HG02981 (cell line): ENCODE results near the gene GIMAP1.

Source experiments
- ATAC-seq: cut with Tn5 transposase; IDR thresholded peaks from one replicate; pipeline ENCODE4 v1.9.1; 2021; ENCODE audit warnings: mild to moderate bottlenecking, moderate library complexity; ENCODE audit not compliant: unreplicated experiment

GIMAP1 gene

GRCh38 chr7:150745876-150746275 is 29.5 kb downstream of the GIMAP1 start:
- no peak for ATAC-seq

- no peak for ATAC-seq
These were observed 30.5 kb downstream of the GIMAP1 start for GRCh38 chr7:150746921-150747320.

GRCh38 chr7:150748376-150748775 is 32.0 kb downstream of the GIMAP1 start:
- no peak for ATAC-seq

- ATAC-seq, result no peak
These were observed 35.3 kb downstream of the GIMAP1 start for GRCh38 chr7:150751702-150752101.

GRCh38 chr7:150753239-150753638 is 36.8 kb downstream of the GIMAP1 start:
- ATAC-seq, result no peak

GRCh38 chr7:150753826-150754603 is 37.6 kb downstream of the GIMAP1 start:
- ATAC-seq, result no peak

GRCh38 chr7:150754951-150755350 is 38.5 kb downstream of the GIMAP1 start:
- ATAC-seq, result no peak

- no peak for ATAC-seq
These were observed 39.2 kb downstream of the GIMAP1 start for GRCh38 chr7:150755473-150756099.

GRCh38 chr7:150756166-150756565 is 39.8 kb downstream of the GIMAP1 start:
- no peak for ATAC-seq

GRCh38 chr7:150756858-150757257 is 40.4 kb downstream of the GIMAP1 start:
- no peak for ATAC-seq

- ATAC-seq, result no peak
These were observed 43.1 kb downstream of the GIMAP1 start for GRCh38 chr7:150759479-150759878.

GRCh38 chr7:150766334-150766709 is 49.9 kb downstream of the GIMAP1 start:
- ATAC-seq, result no peak

- no peak for ATAC-seq
These were observed 53.4 kb downstream of the GIMAP1 start for GRCh38 chr7:150769768-150770167.
